ENCODE results near the gene ITCH.
"Not testable (repeated sequence)": the region's sequence is repeated elsewhere in the genome, so short reads cannot be mapped to it uniquely, and the experiment has no call there.

ITCH gene

DNA sequence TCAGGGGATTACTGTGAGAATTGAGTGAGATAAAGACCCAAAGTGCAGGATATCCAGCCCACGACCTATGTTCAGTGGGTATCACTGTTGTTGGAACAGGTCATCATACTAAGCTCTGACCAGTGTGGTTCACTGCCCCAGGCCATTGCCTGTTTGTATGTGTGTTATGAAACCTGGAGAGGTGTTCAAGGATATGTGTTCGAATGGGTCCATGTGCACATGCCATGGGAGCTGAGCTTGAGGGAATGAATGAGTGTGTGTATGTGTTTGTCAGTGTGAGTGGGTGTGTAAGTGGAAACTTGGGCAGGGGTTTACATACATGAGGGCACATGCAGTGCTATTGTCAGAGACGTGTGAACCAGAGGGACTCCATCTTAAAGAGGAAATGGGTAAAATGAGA is 42.2 kb upstream of the ITCH start:
- Histone ChIP-seq H3K4me3 (ENCODE audit: low read length in 2 of 2) (peak overlapping the region in 1 of 2 donors; percentile 59), H3K18ac (ENCODE audit: low read length) (no peak overlapping the region), H3K27me3 (ENCODE audit: control insufficient read depth in 3 of 3, insufficient read depth in 3 of 3, low read depth in 1 of 3, low read length in 3 of 3) (peaks cover 0 to 3% (median 0%) of the 10 kb centered on the region in 3 experiments), H2BK120ac (ENCODE audit: low read depth, low read length) (no peak overlapping the region), H3K9ac (ENCODE audit: low read depth, low read length, poor library complexity) (no peak overlapping the region), H3K4ac (ENCODE audit: low read length) (no peak overlapping the region), H3K4me1 (ENCODE audit: control insufficient read depth in 2 of 2, insufficient read depth in 1 of 2, low read depth in 1 of 2, low read length in 2 of 2) (peaks cover 8 to 10% of the 10 kb centered on the region in 2 donors), H3K9me3 (replicated peaks in 1 of 2; ENCODE audit: control insufficient read depth in 2 of 2, insufficient read depth in 1 of 2, low read depth in 1 of 2, low read length in 2 of 2) (no peaks in the 10 kb centered on the region), H2AK5ac (ENCODE audit: low read depth, low read length) (no peak overlapping the region), H2BK5ac (ENCODE audit: low read length) (no peak overlapping the region), H3K36me3 (replicated peaks in 1 of 2; ENCODE audit: control insufficient read depth in 2 of 2, insufficient read depth in 2 of 2, low read length in 2 of 2) (no peaks in the 10 kb centered on the region), H2BK15ac (ENCODE audit: low read length) (no peak overlapping the region), H2BK12ac (ENCODE audit: low read length) (no peak overlapping the region), H2AFZ (ENCODE audit: low read length) (no peak overlapping the region), H3K27ac (replicated peaks; ENCODE audit: low read length) (no peak overlapping the region), H3K79me1 (ENCODE audit: low read depth, low read length) (no peaks in the 10 kb centered on the region), H3K14ac (ENCODE audit: low read length) (no peak overlapping the region), H3K4me2 (ENCODE audit: insufficient read depth, low read length, poor library complexity, severe bottlenecking) (no peak overlapping the region), H3K23ac (ENCODE audit: low read depth, low read length, poor library complexity) (no peak overlapping the region), H4K91ac (ENCODE audit: low read depth, low read length, poor library complexity) (no peak overlapping the region), H4K8ac (ENCODE audit: low read depth, low read length) (no peak overlapping the region)
- no CpG with 5 or more reads among the region's 3 CpGs for WGBS, 2 donors (ENCODE audit: extremely low coverage in 2 of 2, insufficient read length in 2 of 2, insufficient replicate concordance in 1 of 2)
- DNase-seq (ENCODE audit: low spot score) = no peak

DNA sequence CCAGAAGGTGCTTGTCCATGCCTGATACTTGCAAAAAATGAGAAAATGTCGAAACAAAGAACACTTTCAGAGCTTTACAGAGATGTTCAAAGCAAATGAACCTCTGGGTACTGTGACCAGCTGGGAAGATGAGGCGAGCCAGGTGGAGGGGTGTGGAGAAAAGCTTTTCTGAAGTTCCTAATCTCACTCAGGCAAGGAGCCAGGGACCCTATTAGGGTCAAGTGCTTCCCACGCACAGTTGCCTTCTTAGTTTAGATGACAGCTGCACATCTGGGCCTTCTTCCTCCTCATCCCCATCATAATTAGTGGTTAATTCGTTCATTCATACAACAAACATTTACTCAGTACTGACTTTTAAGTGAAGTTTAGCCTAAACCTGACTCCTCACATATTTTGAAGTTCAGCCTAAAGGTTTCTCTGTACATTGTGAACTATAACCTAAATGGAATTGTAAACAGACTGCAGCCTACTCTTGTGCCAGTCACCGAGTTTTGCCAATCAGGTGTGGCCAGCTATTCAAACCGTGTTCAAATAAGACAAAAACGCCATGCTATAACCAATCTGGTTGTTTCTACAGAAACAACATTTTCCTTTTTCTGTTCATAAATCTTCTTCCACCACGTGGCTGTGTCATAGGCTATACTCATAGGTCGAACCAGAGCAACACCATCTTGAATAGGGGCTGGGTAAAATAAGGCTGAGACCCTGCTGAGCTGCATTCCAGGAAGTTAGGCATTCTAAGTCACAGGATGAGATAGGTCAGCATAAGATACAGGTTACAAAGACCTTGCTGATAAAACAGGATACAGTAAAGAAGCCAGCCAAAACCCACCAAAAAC is 40.6 kb upstream of the ITCH start:
- no peak overlapping the region for H2AK5ac ChIP-seq (ENCODE audit: low read depth, low read length)
- H2BK15ac ChIP-seq (ENCODE audit: low read length) = no peak overlapping the region
- no peaks in the 10 kb centered on the region for H3K79me1 ChIP-seq (ENCODE audit: low read depth, low read length)
- no peak overlapping the region for H4K8ac ChIP-seq (ENCODE audit: low read depth, low read length)
- no peak overlapping the region for H3K4ac ChIP-seq (ENCODE audit: low read length)
- no peaks in the 10 kb centered on the region for H3K36me3 ChIP-seq (replicated peaks in 1 of 2; ENCODE audit: control insufficient read depth in 2 of 2, insufficient read depth in 2 of 2, low read length in 2 of 2)
- no peak overlapping the region for H4K91ac ChIP-seq (ENCODE audit: low read depth, low read length, poor library complexity)
- H2BK5ac ChIP-seq (ENCODE audit: low read length) = no peak overlapping the region
- H2BK120ac ChIP-seq (ENCODE audit: low read depth, low read length) = no peak overlapping the region
- no peak overlapping the region for H3K23ac ChIP-seq (ENCODE audit: low read depth, low read length, poor library complexity)
- no peak overlapping the region for H3K27ac ChIP-seq (replicated peaks; ENCODE audit: low read length)
- no CpG with 5 or more reads among the region's 9 CpGs for WGBS, 2 donors (ENCODE audit: extremely low coverage in 2 of 2, insufficient read length in 2 of 2, insufficient replicate concordance in 1 of 2)
- no peak overlapping the region for H2AFZ ChIP-seq (ENCODE audit: low read length)
- H3K4me1 ChIP-seq (ENCODE audit: control insufficient read depth in 2 of 2, insufficient read depth in 1 of 2, low read depth in 1 of 2, low read length in 2 of 2) = peaks cover 8 to 10% of the 10 kb centered on the region in 2 donors
- no peak for DNase-seq (ENCODE audit: low spot score)
- H3K18ac ChIP-seq (ENCODE audit: low read length) = no peak overlapping the region
- no peak overlapping the region for H3K4me3 ChIP-seq (ENCODE audit: low read length in 2 of 2)
- no peak overlapping the region for H3K4me2 ChIP-seq (ENCODE audit: insufficient read depth, low read length, poor library complexity, severe bottlenecking)
- H2BK12ac ChIP-seq (ENCODE audit: low read length) = no peak overlapping the region
- H3K9me3 ChIP-seq (replicated peaks in 1 of 2; ENCODE audit: control insufficient read depth in 2 of 2, insufficient read depth in 1 of 2, low read depth in 1 of 2, low read length in 2 of 2) = no peaks in the 10 kb centered on the region
- no peaks in the 10 kb centered on the region for H3K27me3 ChIP-seq (ENCODE audit: control insufficient read depth in 3 of 3, insufficient read depth in 3 of 3, low read depth in 1 of 3, low read length in 3 of 3)
- no peak overlapping the region for H3K14ac ChIP-seq (ENCODE audit: low read length)
- H3K9ac ChIP-seq (ENCODE audit: low read depth, low read length, poor library complexity) = no peak overlapping the region

GRCh38 chr20:34324541-34324940 is 38.5 kb upstream of the ITCH start:
- DNase-seq (ENCODE audit: low spot score) = no peak
- no peak overlapping the region for H2BK120ac ChIP-seq (ENCODE audit: low read depth, low read length)
- no peak overlapping the region for H4K91ac ChIP-seq (ENCODE audit: low read depth, low read length, poor library complexity)
- no peak overlapping the region for H3K4ac ChIP-seq (ENCODE audit: low read length)
- no peak overlapping the region for H4K8ac ChIP-seq (ENCODE audit: low read depth, low read length)
- H2AK5ac ChIP-seq (ENCODE audit: low read depth, low read length) = no peak overlapping the region
- no peak overlapping the region for H2BK15ac ChIP-seq (ENCODE audit: low read length)
- no peak overlapping the region for H2BK12ac ChIP-seq (ENCODE audit: low read length)
- H3K23ac ChIP-seq (ENCODE audit: low read depth, low read length, poor library complexity) = no peak overlapping the region
- no peak overlapping the region for H3K18ac ChIP-seq (ENCODE audit: low read length)
- H3K9ac ChIP-seq (ENCODE audit: low read depth, low read length, poor library complexity) = no peak overlapping the region
- H3K14ac ChIP-seq (ENCODE audit: low read length) = no peak overlapping the region
- H2AFZ ChIP-seq (ENCODE audit: low read length) = peak overlapping the region; percentile 52
- H3K36me3 ChIP-seq (replicated peaks in 1 of 2; ENCODE audit: control insufficient read depth in 2 of 2, insufficient read depth in 2 of 2, low read length in 2 of 2) = no peaks in the 10 kb centered on the region
- H3K4me3 ChIP-seq (ENCODE audit: low read length in 2 of 2) = no peak overlapping the region
- H3K9me3 ChIP-seq (replicated peaks in 1 of 2; ENCODE audit: control insufficient read depth in 2 of 2, insufficient read depth in 1 of 2, low read depth in 1 of 2, low read length in 2 of 2) = no peaks in the 10 kb centered on the region
- H2BK5ac ChIP-seq (ENCODE audit: low read length) = no peak overlapping the region
- peaks cover 6 to 10% of the 10 kb centered on the region in 2 donors for H3K4me1 ChIP-seq (ENCODE audit: control insufficient read depth in 2 of 2, insufficient read depth in 1 of 2, low read depth in 1 of 2, low read length in 2 of 2)
- no peaks in the 10 kb centered on the region for H3K79me1 ChIP-seq (ENCODE audit: low read depth, low read length)
- H3K27ac ChIP-seq (replicated peaks; ENCODE audit: low read length) = peak overlapping the region; percentile 10
- H3K4me2 ChIP-seq (ENCODE audit: insufficient read depth, low read length, poor library complexity, severe bottlenecking) = no peak overlapping the region
- no CpG with 5 or more reads among the region's 2 CpGs for WGBS, 2 donors (ENCODE audit: extremely low coverage in 2 of 2, insufficient read length in 2 of 2, insufficient replicate concordance in 1 of 2)
- no peaks in the 10 kb centered on the region for H3K27me3 ChIP-seq (ENCODE audit: control insufficient read depth in 3 of 3, insufficient read depth in 3 of 3, low read depth in 1 of 3, low read length in 3 of 3)

DNA sequence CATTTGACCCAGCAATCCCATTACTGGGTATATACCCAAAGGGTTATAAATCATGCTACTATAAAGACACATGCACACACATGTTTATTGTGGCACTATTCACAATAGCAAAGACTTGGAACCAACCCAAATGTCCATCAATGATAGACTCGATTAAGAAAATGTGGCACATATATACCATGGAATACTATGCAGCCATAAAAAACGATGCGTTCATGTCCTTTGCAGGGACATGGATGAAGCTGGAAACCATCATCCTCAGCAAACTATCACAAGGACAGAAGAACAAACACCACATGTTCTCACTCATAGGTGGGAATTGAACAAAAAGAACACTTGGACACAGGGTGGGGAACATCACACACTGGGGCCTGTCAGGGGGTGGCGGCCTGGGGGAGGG is 34.9 kb upstream of the ITCH start:
- H2BK5ac ChIP-seq (ENCODE audit: low read length); H3K18ac ChIP-seq (ENCODE audit: low read length); H2BK120ac ChIP-seq (ENCODE audit: low read depth, low read length); H3K23ac ChIP-seq (ENCODE audit: low read depth, low read length, poor library complexity); H3K36me3 ChIP-seq (replicated peaks in 1 of 2; ENCODE audit: control insufficient read depth in 2 of 2, insufficient read depth in 2 of 2, low read length in 2 of 2); H2BK12ac ChIP-seq (ENCODE audit: low read length); H4K8ac ChIP-seq (ENCODE audit: low read depth, low read length); H3K4ac ChIP-seq (ENCODE audit: low read length); H3K4me3 ChIP-seq (ENCODE audit: low read length in 2 of 2); H3K4me1 ChIP-seq (ENCODE audit: control insufficient read depth in 2 of 2, insufficient read depth in 1 of 2, low read depth in 1 of 2, low read length in 2 of 2); H4K91ac ChIP-seq (ENCODE audit: low read depth, low read length, poor library complexity); H3K27ac ChIP-seq (replicated peaks; ENCODE audit: low read length); H3K9ac ChIP-seq (ENCODE audit: low read depth, low read length, poor library complexity); H2AFZ ChIP-seq (ENCODE audit: low read length); H2BK15ac ChIP-seq (ENCODE audit: low read length); H2AK5ac ChIP-seq (ENCODE audit: low read depth, low read length); H3K14ac ChIP-seq (ENCODE audit: low read length); H3K79me1 ChIP-seq (ENCODE audit: low read depth, low read length); DNase-seq (ENCODE audit: low spot score); H3K4me2 ChIP-seq (ENCODE audit: insufficient read depth, low read length, poor library complexity, severe bottlenecking); H3K27me3 ChIP-seq (ENCODE audit: control insufficient read depth in 3 of 3, insufficient read depth in 3 of 3, low read depth in 1 of 3, low read length in 3 of 3); H3K9me3 ChIP-seq (replicated peaks in 1 of 2; ENCODE audit: control insufficient read depth in 2 of 2, insufficient read depth in 1 of 2, low read depth in 1 of 2, low read length in 2 of 2): not testable (repeated sequence)
- WGBS, 2 donors (ENCODE audit: extremely low coverage in 2 of 2, insufficient read length in 2 of 2, insufficient replicate concordance in 1 of 2) = no CpG with 5 or more reads among the region's 4 CpGs
